HG03097 (cell line): ENCODE results near the gene FSTL4.

Experiments used
- ATAC-seq: cut with Tn5 transposase; IDR thresholded peaks from one replicate; pipeline ENCODE4 v1.9.1; 2021; ENCODE audit not compliant: unreplicated experiment, low FRiP score

FSTL4 gene

DNA sequence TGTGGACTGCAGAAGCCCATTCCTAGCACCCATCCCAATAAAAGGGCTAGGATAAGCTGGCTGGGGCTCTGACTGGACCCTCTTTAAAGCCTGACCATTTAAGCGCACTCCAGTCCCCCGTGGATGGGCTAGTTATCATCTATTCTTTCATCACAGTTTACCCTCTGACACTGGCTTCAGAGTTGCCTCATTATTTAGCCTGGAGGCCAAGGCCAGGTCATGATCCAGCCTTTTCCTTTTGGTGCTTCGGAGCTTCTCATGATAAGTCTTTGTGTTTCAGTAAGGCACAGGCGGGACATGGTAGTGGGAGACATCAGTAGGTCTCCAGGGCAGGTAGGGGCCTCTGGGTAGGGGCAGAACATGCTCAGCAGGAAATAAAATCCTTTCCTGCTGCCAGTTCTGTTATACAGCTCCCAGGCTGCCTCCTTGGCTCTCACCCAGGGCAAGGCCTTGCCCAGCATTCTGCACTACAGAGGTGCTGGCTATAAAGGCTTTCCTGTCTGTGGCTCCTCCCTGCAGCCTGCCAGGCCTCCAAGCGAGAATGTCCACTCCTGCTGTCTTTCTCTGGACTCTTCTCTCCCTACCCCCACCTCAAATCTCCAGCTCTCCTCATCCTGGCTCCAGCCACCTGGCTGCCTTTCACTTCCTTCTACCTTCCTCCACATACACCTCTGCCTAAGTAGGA, 128.8 kb downstream of the FSTL4 start:
- ATAC-seq = no peak

DNA sequence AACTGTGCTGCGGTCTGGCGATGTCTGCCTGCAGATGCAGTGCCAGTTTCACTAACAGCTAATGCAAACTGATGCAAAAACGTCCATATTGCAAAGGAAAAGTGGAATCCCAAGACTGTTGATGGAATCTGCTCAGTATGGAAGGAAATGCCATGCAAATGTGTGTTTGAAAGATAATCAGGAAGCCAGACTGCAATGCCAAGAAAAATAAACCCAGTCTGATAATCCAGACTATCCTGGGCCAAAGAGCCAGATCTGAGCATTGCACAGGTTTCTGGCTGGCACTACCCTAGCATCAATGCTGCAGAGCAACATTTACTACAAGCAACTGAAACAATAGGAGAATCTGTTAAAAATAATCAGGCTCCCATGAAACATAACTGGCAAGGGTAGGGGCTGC, 130.3 kb downstream of the FSTL4 start:
- no peak for ATAC-seq

DNA sequence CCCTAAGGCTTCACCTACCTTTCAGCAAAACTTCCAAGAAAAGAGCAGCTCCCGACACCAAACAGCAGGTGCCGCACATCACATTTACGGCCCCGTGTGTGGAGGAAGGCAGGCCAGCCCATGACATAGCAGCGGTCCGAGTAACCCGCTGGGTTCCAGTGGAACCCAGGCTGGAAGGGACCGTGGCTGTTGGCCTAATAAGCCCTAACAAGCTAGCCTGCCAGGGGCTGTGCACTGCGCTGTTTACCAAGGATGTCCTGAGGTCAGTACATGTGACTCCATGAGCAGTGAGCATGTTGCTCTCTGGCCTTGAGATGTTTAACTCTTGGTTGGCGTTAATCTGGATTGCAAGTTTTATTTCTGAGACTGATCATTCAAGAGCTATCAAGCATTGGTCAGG, 131.5 kb downstream of the FSTL4 start:
- no peak for ATAC-seq

DNA sequence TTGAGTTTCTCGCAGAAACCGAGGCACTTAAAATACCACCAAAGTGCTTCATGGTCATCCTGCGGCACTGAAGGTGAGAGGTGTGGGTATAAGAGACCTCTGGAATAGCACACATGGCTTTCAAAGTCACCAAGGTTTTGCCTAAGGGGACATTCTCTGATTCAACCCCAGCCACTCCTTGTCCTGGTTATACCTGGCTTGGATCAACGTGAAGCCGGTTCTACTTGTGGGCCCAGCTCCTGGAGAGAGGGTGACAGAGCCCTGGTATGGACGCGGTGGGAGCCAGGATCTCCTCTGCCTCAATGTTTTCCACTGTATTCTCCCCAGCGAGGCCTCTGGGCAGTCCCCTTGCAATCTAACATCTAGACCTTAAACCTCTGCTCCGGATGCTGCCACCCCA, 132.0 kb downstream of the FSTL4 start:
- ATAC-seq = no peak

DNA sequence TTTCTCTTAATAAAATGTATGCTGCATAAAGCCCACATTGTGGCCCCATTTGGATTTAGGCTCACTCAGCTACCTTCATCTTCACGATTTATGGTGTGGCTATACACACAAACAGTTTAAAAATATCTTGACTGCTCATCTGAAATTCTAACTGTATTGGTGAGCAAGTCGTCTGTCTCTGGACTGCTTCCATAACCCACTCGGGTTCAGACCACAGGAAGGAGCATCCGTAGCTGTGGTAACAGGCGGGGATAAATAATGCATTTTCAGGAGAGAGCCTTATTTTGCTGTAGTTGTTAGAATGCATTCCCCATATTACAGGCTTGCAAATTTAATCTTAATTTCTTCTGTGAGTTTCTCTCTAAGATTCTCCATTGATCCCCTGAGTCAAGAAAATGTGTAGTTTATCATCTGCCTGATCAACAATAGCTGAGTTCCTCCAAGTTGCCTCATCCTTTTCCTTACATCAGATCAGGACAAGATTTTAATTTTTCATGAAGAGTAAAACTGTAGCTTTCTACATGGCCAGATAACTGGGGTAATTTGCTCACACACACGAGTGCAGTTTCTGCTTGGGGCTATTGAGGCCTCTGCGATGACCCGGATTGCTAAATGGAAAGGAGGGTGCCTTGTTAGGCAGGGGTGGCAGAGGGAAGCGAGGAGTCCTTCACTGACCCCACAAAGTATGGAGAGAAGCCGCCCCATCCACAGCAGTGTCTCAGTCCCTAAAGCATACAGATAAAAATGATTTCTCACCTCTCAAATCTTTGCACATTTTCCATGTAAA, 133.9 kb downstream of the FSTL4 start:
- no peak for ATAC-seq

DNA sequence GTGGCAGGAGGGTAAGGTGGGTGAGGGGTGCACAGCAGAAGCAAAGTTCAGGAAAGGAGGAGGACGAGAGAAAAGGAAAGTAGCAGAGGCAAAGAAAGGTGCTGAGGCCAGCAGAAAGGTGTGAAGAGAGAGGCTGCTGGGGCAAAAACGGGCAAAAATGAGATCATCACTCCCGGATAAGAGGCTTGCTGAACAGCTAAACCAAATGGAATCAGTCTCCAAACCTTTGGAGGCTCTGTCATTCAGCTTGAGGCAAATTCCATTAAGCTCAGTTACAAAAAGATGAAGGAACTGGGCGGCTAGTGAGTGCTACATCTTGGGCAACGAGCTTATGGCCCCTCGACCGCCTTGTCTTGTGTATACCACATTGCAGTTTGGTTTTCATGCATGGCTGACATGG, 136.4 kb downstream of the FSTL4 start:
- no peak for ATAC-seq

DNA sequence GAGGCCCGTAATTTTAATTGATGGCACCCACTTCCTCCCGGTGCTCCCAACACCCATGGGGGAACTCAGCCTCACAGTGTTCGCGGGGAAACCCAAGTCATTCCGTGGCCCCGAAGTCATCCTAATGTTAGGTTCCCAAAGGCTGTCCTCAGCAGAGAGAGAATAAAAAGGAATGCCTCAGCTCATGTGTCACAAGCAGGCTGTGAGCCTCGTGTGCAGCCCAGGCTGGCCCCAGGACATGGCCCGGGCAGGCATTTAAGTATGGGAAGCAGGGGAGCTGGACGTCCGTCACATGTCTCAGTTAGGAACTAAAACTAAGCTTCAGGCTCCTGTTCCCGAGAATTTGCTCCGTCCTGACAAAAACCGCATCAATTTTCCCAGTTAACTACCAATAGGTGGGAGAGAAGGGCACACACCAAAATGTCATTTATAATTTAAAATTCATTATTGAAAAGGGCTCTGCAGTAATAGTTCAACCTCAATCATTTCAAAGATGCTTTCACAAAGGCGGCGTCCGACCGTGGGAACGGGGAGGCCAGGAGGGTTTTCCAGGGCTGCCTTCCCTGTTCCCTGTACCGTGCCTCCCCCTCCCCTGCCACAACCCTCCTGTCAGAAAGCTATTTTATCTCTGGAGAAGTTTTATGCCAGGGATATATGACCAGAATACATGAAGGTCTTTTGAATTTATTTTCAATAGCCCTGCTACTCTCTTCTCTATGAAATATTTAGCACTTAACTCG, 137.3 kb downstream of the FSTL4 start:
- no peak for ATAC-seq

DNA sequence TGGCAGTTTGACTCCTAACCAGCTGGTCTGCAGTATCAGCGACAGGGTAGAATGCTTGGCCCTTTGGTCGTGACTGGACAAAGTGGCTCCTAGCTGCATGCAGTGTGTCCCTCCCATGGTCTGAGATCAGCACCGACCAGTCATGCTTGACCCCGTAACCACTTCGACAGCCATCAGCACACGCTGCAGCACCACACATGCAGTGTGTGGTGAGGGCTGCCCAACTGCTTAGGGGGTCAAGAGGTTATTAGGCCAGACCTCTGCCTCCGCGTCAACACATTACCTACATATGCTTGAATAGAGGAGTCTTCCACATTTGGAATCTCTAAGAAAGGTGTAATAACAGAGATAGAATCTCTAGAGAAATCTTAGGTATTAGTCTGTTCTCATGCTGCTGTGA, 139.1 kb downstream of the FSTL4 start:
- ATAC-seq = no peak

DNA sequence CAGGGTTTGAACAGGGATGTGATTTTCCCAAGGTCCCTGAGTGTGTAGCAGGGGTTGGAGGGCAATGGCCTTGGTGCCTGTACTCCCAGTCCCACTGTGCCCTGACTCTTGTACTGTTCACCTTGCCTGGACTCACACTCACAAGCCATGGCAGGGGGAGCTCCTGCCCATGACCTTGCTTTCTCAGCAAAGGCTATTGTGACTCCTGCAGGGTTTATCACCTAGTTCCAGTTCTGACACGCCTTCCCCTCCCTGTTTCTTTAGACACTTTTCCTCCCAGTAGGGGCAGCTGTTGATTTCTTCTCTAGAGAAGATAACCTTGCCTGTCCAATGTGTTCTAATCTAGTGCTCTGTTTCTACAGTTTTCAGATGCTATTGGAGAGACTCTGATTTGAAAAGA, 139.5 kb downstream of the FSTL4 start:
- no peak for ATAC-seq

DNA sequence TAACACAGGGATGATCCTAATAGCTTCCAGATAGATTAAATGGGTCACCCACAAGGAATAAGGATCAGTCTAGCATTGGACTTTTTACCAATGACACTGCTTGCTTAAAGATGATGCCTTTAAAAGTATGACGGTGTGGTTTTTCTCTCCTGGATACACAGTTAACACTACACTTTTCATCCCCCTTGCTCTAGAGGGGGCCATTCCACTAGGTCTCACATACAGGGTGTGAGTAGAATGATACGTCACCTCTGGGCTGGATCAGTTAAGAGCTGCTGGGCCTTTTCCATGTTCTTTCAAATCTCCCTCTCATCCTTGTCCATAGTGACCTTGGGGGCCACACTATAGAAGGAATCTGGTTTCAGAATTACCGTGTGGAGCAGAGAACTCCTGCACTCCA, 140.6 kb downstream of the FSTL4 start:
- no peak for ATAC-seq

DNA sequence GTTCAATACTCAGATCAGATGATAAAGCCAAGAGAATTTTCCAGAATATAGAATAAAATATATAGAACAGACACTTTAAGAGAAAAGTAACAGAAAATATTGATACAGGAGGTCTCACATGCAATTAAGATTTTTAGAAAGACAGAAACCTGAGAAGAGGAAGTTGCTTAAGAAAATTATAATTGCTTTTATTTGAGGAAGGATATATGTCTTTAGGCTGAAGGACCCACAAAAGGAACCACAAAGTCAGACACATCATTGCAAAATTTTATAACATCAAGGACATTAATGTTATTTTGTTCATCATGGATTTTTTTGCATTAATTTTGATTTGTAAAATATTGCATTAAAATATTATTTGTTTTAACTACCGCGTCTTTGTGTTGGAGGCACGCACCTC, 141.5 kb downstream of the FSTL4 start:
- no peak for ATAC-seq

DNA sequence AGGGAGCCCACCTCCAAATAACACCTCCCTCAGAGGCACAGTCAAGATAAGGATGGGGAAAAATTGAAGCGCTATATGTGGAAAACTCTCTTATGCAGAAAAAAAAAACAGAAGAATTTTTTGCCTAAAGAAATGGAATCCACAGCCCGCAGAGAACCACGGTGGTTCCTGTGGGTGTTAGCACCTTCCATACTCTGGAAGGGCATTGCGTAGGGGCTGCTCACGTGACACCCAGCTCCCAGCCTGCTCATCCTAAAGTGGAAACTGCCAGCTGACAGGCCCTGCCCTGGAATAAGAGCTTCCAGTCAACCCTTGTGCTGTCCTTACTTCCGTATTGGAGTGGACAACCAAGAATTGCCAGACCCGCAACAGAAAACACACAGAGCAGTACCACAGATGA, 142.5 kb downstream of the FSTL4 start:
- no peak for ATAC-seq

DNA sequence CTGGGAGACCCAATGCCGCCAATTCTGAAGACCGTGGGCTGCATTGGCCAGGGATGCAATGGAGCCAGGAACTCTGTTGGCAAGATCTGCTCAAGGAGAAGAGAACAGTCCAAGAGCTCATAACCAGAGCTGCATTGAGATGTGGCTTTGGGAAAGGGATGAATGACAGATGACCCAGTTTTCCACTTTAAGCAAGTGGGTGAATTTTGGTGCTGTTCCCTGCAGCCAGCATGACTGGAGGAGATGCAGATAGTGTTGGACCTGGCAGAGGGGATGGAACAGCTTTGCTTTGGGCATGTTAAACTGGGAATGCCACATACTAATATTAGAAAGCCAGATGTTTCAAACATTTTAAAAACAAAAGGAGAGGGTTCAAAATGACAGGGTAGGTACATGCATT, 143.1 kb downstream of the FSTL4 start:
- no peak for ATAC-seq

DNA sequence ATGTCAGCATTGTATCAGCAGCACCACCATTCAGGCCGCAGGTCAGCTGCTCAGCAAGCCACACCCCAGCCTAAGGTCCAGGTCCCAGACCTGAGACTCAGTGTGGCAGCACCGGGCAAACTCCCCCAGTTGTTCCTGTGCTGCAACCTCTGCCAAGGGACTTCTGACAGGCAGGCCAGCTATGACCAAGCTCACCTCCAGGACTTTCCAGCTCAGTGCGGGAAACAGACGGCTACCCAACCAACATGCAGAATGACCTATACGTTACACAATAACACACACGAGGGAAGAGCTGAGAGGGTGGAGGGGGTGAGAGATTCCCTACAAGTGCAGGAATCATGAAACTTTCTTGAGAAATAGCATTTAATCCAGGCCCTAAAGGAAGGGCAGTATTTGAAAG, 143.7 kb downstream of the FSTL4 start:
- no peak for ATAC-seq

DNA sequence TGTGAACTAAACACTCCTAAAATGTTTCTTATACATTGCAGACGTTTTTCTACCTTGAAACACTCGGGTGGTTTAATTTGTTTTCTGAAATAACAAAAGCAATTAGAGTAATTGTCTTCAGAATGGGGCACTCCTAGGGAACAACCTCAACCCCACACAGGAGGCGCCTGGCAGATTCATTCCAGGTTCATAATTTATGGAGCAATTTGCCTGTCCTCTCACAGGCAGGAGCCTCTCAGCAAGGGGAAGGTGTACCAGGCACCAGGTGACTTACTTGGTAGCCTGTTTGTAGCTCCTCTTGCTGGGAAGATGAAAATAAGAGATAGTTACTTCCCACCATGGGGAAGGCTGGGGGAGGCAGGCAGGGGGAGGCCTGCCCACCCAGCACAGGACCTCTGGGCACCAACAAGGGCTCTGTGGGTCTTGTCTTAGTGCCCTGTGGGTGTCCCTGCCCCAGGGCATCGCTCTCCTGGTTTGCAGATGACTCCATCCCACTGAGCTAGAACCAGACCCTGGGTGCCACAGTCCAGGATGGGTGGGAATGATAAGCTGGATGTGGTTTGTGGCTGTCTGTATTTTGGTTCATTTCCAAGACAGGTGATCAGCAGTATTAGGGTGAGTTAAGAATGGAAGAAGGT, 144.4 kb downstream of the FSTL4 start:
- ATAC-seq = no peak

DNA sequence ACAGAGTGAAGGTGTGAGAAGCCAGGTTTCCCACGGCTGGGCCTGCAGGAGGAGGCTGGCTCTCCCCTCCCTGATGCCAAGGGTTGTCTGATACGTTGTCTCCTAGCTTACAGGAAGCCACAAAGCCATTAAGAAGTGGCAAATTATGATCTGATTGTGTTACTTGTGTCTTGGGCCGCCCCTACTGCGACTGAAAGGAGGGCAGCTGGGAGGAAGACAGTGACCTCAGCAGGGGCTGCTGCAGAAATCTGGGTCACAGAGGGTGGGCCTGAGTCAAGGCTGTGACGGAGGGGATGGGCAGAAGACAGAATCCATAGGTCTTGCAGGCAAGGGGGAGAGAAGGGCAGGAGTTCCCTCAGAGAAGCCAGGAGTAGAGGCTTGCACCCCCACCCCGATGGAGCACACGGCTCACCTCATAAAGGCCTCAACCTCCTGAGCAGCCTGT, 145.0 kb downstream of the FSTL4 start:
- no peak for ATAC-seq

DNA sequence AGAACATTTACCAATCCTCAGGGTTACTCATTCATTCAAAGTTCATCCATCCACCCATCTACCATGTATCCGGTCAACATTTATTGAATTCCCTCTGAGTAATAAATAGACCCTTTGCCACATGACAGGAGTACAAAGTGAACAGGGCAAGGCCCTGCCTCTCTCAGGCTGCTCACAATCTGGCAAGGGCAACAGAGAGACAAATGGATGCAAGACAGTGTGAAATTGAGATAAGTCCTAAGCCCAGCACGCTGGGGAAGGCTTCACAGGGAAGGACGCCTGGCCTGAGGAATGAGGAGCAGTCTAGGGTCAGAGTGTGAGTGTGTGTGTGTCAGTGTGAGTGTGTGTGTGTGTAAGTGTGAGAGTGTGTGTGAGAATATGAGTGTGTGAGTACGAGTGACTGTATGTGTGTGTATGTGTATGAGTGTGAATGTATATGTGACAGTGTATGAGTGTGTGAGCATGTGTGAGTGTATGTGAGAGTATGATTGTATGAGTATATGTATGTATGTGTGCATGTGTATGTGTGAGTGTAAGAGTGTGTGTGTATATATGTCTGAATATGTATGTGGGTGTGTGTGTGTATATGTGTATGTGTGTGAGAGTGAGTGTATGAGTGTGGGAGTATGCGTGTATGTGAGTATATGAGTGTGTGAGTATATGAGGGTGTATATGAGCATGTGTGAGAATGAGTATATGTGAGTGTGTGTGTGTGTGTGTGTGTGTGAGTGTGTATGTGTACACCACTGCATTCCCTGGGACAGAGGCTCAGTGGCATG, 145.6 kb downstream of the FSTL4 start:
- no peak for ATAC-seq

DNA sequence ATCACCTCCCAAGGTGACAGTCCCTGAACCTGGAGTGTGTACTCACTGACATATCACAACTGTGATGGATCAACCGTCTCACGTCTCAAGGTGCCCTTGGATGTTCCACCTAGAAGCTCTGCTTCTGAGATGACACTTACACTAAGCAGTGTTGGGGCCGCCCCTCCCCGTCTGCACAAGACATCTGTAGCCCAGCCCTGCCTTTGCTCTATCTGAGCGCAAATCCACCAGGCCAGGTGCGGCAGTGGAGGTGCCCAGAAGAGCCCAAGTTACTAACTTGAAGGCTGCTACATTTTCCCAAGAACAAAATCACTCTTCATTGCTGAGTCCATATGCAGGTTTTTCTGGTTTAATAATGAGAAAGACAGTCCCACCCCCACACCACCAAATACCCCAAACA, 148.3 kb downstream of the FSTL4 start:
- no peak for ATAC-seq

DNA sequence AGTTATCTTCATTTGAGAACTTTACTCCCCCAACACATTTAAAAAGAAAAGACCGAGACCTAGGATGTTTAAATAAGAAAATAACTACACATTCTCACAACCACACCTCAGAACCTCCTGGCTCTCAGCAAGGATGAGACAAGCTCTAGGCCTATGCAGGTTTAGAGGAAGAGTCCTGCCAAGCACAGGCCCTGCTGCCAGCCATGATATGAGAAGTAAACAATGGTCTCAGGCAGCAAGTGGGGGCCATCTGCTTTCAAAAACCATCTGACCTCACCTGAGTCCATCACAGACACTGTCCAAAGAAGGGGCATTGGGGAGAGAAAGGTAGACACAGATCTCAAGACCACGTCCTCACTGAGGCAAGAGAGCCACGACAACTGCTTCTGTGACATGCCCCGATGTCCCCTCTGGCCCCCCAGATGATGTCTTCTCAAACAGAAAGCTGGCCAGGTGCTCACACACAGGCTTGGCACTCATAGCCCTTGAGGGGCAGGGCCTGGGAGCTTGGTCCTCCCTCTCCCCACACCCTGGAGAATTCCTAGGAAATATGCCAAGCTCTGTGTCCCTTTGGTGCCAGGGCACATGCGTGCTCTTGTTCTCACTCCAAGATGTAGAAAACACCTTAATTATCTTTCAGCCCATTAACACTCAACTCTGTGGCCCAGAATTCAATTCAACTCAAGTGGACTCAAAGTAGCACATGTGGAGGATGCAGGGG, 150.4 kb downstream of the FSTL4 start:
- ATAC-seq = no peak
